Sigmoid colon (tissue), 4 donors: ENCODE results near the gene HES2.

Experiments
- CTCF ChIP-seq, 4 experiments: fragments of 450-650 bp in 3 of 4; fragments of 200-600 bp in 1 of 4; IDR thresholded peaks; one replicate each; pipeline ENCODE4 v1.5.1; 2016 to 2019; ENCODE audit warnings: antibody characterized with exemption in 4 of 4, mild to moderate bottlenecking in 3 of 4, moderate library complexity in 2 of 4
- POLR2A ChIP-seq, 2 donors: fragments of 450-650 bp; IDR thresholded peaks; one replicate each; pipeline ENCODE4 v1.6.1; 2016; ENCODE audit warnings: antibody characterized with exemption in 2 of 2, mild to moderate bottlenecking in 2 of 2, moderate library complexity in 2 of 2
- POLR2AphosphoS5 ChIP-seq, 4 donors: sonication (generic); formaldehyde crosslinking; IDR thresholded peaks; one replicate each; pipeline ENCODE4 v1.6.1; 2017; ENCODE audit warnings: antibody characterized with exemption in 4 of 4

DNA sequence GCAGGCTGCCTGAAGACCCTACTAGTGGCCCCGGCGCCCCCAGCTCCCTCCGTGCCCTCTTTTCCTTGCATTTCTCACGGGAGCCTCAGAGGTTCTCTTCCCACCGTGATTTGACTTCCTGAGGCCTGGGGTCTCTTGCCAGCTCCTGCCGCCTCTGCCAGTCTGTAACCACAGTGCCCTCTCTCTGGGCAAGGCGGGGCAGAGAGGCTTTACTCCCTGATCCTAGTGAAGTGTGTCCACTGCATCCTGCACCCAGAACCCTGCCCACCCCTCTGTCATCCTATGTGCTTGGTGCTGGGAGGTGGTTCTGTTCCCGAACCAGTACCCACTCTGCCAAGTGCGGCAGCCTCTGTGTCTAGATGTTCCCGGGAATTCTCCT, 7.2 kb upstream of the HES2 start:
- TF ChIP-seq POLR2AphosphoS5 (IDR thresholded peaks at IDR 0.05) (no peak), POLR2A (IDR thresholded peaks at IDR 0.05) (no peak), CTCF (IDR thresholded peaks at IDR 0.05) (no peak)
